Measurements from ENCODE around the gene IL1RAPL2.
"Not testable (repeated sequence)": the region's sequence is repeated elsewhere in the genome, so short reads cannot be mapped to it uniquely, and the experiment has no call there.

IL1RAPL2 gene

DNA sequence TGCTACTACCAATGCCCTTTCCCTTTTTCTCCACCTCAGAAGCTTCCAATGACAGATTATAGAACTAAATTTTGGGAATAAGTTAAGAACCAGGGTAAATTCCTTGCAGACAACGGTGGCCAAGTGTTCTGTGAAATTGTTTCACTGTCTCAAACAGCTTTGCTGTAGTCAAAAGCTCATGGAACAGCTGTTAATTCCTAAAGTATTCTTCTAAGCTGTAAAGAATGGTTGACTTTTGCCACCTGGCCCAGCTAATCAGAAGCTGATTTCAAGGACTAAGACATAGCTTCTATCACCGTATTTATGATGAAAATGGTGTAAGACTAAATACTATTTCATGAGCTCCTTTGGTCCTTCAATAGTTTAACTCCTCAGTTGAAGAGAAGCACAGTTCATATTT is 297.5 kb downstream of the IL1RAPL2 start:
- no peak for DNase-seq

DNA sequence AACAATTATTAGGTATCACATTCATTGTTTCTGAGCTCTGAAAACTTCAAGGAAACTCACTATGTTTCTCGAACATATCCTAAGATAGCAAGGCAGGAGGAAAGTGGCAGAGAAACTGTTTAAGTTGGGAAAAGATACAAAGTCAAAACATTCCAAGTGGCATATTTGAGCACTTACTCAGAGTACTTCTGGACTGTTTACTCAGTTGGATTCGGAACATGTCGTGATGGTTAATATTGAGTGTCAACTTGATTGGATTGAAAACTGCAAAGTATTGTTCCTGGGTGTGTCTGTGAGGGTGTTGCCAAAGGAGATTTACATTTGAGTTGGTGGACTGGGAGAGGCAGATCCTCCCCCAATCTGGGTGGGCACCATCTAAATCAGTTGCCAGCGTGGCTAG is 298.3 kb downstream of the IL1RAPL2 start:
- no peak for DNase-seq

DNA sequence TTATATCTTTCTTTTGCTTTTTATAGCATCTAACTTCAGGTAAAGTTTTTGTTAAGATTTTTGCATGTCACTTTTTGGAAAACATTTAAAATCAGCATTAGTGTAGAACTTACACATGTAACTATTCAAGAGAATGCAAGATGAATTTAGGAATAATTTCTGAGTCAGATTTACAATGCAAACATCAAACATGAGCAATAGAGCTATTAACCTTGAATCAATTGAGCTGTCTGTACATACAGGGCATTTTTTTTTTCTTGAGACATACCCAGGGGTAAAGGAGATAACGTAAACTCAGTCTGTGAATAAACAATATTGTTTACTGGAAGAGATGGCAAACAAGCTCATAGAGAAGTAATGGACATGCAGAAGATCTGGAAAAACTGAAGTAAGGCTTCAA is 311.5 kb downstream of the IL1RAPL2 start:
- DNase-seq: no peak

- no peak for DNase-seq
These were observed 336.1 kb downstream of the IL1RAPL2 start for GRCh38 chrX:104902070-104902469.

DNA sequence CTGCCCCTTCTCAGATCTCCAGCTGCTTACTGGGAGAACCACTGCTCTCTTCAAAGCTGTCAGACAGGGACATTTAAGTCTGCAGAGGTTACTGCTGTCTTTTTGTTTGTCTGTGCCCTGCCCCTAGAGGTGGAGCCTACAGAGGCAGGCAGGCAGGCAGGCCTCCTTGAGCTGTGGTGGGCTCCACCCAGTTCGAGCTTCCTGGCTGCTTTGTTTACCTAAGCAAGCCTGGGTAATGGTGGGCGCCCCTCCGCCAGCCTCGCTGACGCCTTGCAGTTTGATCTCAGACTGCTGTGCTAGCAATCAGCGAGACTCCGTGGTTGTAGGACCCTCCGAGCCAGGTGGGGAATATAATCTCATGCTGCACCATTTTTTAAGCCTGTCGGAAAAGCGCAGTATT is 343.7 kb downstream of the IL1RAPL2 start:
- peak; percentile 33 to 44 for DNase-seq

DNA sequence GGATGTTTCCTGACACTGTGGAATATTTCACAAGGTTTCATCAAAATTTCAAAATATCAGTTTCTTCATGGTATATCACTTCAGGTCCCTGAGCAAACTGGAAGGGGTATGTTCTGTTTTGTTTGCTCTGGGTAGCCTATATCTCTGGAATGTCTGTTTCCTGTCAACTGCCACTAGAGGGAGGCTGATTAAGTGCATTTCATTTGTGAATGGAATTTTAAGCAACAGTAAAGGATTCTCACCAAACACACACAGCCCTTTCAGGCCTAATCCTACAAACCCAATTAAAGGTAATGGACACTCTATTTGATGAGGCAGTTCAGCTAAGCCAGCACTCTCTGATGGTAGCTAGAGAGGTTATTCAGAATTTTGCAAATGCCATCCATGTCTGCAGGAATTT is 347.3 kb downstream of the IL1RAPL2 start:
- DNase-seq: peak; percentile 45 to 69

- DNase-seq: not testable (repeated sequence)
These were observed 348.7 kb downstream of the IL1RAPL2 start for GRCh38 chrX:104914686-104915085.

DNA sequence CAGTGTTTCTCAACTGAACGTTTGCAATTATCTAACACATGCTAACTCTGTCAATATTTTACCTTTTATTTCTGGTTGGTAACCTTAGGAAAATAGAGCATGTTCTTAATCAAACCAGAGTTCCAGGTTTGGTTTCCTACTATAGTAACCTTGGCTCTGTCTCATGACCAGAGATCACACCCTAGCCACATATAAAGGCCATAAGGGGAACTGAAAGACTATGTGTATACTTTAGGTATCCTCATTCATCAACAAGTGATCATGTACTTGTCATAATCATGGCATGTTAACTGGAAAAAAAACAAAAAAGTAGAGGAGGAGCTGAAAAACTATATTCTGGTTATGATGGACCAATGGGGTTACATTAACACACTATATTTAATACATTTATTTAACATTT is 352.1 kb downstream of the IL1RAPL2 start:
- DNase-seq: no peak

GRCh38 chrX:104921584-104922205 is 355.7 kb downstream of the IL1RAPL2 start:
- DNase-seq: peak in 1 of 2 experiments; percentile 11

DNA sequence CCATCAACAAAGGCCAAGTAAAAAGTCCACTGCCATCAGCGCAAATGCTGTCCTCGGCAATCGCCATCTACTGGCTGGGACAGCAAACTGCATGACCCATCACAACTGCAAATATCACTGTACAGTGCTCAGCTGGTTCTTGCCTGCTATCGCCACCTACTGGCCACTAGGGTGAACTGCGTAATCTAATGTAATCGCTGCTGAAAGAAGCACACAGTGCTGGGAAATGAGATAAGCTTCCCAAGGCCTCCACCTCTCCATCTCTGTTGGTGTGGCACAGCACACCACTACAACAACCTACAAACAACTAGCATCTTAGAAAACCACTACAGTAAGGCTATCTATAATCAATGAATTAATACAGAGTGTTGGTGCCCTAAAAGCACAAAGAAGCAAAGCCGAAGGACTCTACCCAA is 356.2 kb downstream of the IL1RAPL2 start:
- peak; percentile 74 to 79 for DNase-seq

- DNase-seq: no peak
These were observed 363.3 kb downstream of the IL1RAPL2 start for GRCh38 chrX:104929324-104929723.

- no peak for DNase-seq
These were observed 369.6 kb downstream of the IL1RAPL2 start for GRCh38 chrX:104935581-104935980.

- no peak for DNase-seq
These were observed 387.3 kb downstream of the IL1RAPL2 start for GRCh38 chrX:104953251-104953650.

GRCh38 chrX:104961926-104962325 is 395.9 kb downstream of the IL1RAPL2 start:
- no peak for DNase-seq

DNA sequence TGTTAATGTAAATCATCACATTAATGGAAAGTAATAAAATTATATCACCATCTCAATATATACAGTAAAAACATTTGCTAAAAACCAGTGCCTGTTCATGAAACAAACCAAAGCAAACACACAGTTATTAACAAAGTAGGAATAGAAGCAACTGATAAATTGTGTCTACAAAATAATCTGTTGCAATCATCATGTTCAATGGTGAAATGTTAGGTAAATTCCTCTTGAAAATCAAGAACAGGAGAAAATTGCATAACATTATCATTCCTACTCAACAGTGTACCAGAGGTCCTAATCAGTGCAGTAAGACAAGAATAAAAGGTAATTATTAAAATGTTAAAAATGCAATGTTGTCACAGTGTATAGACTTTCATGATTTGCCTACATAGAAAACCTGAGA is 402.2 kb downstream of the IL1RAPL2 start:
- no peak for DNase-seq

DNA sequence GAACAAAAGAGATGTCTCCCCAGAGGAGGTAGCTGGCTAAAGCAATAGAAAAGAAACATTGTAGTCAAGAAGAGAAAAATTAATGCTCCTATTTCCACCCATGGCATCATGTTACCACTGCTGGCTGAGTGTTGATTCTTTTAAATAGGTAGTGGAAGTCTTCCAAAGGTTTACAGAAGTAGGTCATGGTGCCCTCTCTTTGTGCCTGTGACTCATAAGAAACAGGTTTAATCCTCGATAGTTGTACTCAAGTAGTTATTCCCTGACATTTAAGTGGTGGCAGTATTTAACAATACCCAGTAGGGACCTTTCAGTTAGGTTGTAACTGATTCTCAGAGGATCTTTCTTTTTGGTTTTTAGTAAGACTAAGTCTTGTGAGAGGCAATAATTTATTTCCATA is 406.7 kb downstream of the IL1RAPL2 start:
- DNase-seq: no peak

GRCh38 chrX:104987063-104987462 is 421.1 kb downstream of the IL1RAPL2 start:
- DNase-seq: no peak

GRCh38 chrX:104988038-104988437 is 422.0 kb downstream of the IL1RAPL2 start:
- DNase-seq: no peak

GRCh38 chrX:104995546-104995945 is 429.5 kb downstream of the IL1RAPL2 start:
- DNase-seq: no peak

- no peak for DNase-seq
These were observed 440.1 kb downstream of the IL1RAPL2 start for GRCh38 chrX:105006103-105006502.

- DNase-seq: no peak
These were observed 441.0 kb downstream of the IL1RAPL2 start for GRCh38 chrX:105006996-105007395.

- no peak for DNase-seq
These were observed 447.7 kb downstream of the IL1RAPL2 start for GRCh38 chrX:105013719-105014118.

GRCh38 chrX:105017641-105018040 is 451.6 kb downstream of the IL1RAPL2 start:
- DNase-seq: no peak

DNA sequence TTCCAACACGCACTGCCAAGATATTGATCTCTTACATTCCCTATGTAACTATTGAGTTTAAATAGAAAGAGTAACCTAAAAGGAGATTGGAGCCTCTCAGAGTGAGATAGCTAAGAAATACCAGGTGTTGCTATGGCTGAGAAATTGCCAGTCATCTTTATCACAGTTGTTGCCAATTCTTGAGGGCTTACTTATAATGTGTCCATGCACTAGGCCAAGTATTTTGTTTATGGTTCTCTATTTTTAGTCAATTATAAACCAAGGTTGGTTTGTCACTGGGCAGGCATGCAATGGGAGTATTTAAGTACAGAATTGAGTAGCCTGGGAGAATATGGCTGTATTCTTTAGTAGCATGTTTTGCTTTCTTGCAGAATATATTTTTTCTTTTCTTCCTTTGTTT is 452.9 kb downstream of the IL1RAPL2 start:
- no peak for DNase-seq

GRCh38 chrX:105028962-105029361 is 463.0 kb downstream of the IL1RAPL2 start:
- DNase-seq: not testable (repeated sequence)

Measured in NCI-H526 (cell line).